ENCODE results near the gene CWC25. TPM values are rescaled to one million over a fixed set of nuclear protein-coding genes. Genes with fewer than 3 reads are reported as not detected.

Gene CWC25
- total and polyA plus RNA-seq, 2 of the 13 experiments (the other 11 are each of a cell fraction or from before 2014, with no cell fraction given) = 15.6 to 22.7 TPM

DNA sequence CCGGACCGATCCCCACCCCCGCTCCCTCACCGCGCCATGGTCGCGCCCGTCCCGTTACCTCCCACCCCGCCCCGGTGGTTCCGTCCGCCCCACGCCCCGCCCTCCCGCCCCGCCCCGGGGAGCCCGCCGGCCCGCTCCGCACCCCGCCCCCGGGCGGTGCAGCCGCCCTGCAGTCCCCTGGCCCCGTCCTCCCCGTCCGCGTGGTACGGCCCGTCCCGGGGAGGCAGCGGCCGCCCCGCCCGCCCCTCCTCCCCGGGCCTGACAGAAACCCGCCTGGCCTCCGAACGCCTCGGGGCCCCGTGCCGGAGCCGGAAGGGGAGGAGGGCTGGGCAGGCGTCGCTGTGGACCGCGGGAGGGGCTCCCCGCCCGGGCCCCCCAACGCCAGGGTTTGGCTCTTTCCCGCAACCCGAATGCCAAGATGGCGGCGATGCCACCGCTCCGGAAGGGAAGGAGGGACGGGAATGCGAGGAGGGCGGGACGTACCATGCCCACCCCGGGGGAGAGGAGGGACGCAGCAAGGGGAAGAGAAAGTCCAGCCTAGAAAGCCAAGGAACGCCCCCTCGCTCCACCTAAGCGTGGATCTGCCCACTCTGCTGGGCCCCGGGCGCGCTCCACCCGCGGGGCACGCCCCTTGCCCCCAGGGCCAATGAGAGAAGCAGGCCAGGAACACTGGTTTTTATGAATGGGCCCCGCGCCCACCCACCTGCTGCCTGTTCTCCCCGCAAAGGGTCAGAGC lies 25.5 kb downstream of the CWC25 start, which contains the start of gene PIP4K2B (continued):
- TF ChIP-seq ZNF615 (CRISPR knock-in tag; IDR thresholded peaks at IDR 0.05; ENCODE audit: borderline replicate concordance) (peak; percentile 89; the same call in 1 of the 2 replicates), ZNF546 (CRISPR knock-in tag; conservative IDR thresholded peaks at IDR 0.05) (peak; percentile 56; the same call in 1 of the 2 replicates), HOXA5 (CRISPR knock-in tag; IDR thresholded peaks at IDR 0.05) (peak; percentile 90; the same call in 1 of the 2 replicates), ZFP82 (CRISPR knock-in tag; IDR thresholded peaks at IDR 0.05; ENCODE audit: borderline replicate concordance) (no peak), SRF (IDR thresholded peaks at IDR 0.05; ENCODE audit: low read depth, low read length) (no peak; the same call in 1 of the 2 replicates), ZNF263 (CRISPR knock-in tag; IDR thresholded peaks at IDR 0.05) (peak; percentile 60; the same call in 1 of the 2 replicates), SNAPC2 (CRISPR knock-in tag; IDR thresholded peaks at IDR 0.05) (peak; percentile 73; the same call in 1 of the 2 replicates), NR2F6 (IDR thresholded peaks at IDR 0.05) (no peak), NR2F6 (CRISPR knock-in tag; IDR thresholded peaks at IDR 0.05) (no peak), FOXA3 (CRISPR knock-in tag; IDR thresholded peaks at IDR 0.05) (peak; percentile 65), NPAS2 (CRISPR knock-in tag; IDR thresholded peaks at IDR 0.05; ENCODE audit: borderline replicate concordance) (no peak)
- TF ChIP-seq, protein P1, sequence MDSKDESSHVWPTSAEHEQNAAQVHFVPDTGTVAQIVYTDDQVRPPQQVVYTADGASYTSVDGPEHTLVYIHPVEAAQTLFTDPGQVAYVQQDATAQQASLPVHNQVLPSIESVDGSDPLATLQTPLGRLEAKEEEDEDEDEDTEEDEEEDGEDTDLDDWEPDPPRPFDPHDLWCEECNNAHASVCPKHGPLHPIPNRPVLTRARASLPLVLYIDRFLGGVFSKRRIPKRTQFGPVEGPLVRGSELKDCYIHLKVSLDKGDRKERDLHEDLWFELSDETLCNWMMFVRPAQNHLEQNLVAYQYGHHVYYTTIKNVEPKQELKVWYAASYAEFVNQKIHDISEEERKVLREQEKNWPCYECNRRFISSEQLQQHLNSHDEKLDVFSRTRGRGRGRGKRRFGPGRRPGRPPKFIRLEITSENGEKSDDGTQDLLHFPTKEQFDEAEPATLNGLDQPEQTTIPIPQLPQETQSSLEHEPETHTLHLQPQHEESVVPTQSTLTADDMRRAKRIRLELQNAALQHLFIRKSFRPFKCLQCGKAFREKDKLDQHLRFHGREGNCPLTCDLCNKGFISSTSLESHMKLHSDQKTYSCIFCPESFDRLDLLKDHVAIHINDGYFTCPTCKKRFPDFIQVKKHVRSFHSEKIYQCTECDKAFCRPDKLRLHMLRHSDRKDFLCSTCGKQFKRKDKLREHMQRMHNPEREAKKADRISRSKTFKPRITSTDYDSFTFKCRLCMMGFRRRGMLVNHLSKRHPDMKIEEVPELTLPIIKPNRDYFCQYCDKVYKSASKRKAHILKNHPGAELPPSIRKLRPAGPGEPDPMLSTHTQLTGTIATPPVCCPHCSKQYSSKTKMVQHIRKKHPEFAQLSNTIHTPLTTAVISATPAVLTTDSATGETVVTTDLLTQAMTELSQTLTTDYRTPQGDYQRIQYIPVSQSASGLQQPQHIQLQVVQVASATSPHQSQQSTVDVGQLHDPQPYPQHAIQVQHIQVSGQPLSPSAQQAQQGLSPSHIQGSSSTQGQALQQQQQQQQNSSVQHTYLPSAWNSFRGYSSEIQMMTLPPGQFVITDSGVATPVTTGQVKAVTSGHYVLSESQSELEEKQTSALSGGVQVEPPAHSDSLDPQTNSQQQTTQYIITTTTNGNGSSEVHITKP (CRISPR knock-in tag; IDR thresholded peaks at IDR 0.05; ENCODE audit: low read depth) = peak; percentile 98
- TF ChIP-seq, protein P2, sequence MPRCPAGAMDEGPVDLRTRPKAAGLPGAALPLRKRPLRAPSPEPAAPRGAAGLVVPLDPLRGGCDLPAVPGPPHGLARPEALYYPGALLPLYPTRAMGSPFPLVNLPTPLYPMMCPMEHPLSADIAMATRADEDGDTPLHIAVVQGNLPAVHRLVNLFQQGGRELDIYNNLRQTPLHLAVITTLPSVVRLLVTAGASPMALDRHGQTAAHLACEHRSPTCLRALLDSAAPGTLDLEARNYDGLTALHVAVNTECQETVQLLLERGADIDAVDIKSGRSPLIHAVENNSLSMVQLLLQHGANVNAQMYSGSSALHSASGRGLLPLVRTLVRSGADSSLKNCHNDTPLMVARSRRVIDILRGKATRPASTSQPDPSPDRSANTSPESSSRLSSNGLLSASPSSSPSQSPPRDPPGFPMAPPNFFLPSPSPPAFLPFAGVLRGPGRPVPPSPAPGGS (CRISPR knock-in tag; IDR thresholded peaks at IDR 0.05) = 0 out of 2 replicates have a peak, but pooled peaks have one; percentile 62
- TF ChIP-seq, protein P3, sequence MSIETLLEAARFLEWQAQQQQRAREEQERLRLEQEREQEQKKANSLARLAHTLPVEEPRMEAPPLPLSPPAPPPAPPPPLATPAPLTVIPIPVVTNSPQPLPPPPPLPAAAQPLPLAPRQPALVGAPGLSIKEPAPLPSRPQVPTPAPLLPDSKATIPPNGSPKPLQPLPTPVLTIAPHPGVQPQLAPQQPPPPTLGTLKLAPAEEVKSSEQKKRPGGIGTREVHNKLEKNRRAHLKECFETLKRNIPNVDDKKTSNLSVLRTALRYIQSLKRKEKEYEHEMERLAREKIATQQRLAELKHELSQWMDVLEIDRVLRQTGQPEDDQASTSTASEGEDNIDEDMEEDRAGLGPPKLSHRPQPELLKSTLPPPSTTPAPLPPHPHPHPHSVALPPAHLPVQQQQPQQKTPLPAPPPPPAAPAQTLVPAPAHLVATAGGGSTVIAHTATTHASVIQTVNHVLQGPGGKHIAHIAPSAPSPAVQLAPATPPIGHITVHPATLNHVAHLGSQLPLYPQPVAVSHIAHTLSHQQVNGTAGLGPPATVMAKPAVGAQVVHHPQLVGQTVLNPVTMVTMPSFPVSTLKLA (IDR thresholded peaks at IDR 0.05) = peak; percentile 68
- TF ChIP-seq, protein P4, sequence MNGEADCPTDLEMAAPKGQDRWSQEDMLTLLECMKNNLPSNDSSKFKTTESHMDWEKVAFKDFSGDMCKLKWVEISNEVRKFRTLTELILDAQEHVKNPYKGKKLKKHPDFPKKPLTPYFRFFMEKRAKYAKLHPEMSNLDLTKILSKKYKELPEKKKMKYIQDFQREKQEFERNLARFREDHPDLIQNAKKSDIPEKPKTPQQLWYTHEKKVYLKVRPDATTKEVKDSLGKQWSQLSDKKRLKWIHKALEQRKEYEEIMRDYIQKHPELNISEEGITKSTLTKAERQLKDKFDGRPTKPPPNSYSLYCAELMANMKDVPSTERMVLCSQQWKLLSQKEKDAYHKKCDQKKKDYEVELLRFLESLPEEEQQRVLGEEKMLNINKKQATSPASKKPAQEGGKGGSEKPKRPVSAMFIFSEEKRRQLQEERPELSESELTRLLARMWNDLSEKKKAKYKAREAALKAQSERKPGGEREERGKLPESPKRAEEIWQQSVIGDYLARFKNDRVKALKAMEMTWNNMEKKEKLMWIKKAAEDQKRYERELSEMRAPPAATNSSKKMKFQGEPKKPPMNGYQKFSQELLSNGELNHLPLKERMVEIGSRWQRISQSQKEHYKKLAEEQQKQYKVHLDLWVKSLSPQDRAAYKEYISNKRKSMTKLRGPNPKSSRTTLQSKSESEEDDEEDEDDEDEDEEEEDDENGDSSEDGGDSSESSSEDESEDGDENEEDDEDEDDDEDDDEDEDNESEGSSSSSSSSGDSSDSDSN (CRISPR knock-in tag; IDR thresholded peaks at IDR 0.05) = peak; percentile 27; the same call in 1 of the 2 replicates
- TF ChIP-seq, protein P5, sequence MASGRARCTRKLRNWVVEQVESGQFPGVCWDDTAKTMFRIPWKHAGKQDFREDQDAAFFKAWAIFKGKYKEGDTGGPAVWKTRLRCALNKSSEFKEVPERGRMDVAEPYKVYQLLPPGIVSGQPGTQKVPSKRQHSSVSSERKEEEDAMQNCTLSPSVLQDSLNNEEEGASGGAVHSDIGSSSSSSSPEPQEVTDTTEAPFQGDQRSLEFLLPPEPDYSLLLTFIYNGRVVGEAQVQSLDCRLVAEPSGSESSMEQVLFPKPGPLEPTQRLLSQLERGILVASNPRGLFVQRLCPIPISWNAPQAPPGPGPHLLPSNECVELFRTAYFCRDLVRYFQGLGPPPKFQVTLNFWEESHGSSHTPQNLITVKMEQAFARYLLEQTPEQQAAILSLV (CRISPR knock-in tag; IDR thresholded peaks at IDR 0.05; ENCODE audit: borderline replicate concordance) = peak; percentile 81
- TF ChIP-seq, protein P6, sequence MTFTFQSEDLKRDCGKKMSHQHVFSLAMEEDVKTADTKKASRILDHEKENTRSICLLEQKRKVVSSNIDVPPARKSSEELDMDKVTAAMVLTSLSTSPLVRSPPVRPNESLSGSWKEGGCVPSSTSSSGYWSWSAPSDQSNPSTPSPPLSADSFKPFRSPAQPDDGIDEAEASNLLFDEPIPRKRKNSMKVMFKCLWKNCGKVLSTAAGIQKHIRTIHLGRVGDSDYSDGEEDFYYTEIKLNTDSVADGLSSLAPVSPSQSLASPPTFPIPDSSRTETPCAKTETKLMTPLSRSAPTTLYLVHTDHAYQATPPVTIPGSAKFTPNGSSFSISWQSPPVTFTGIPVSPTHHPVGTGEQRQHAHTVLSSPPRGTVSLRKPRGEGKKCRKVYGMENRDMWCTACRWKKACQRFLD (CRISPR knock-in tag; IDR thresholded peaks at IDR 0.05; ENCODE audit: borderline replicate concordance) = no peak

Data from HepG2 (cell line).